K562 (cell line): ENCODE results near the gene CEP43. TPM values are rescaled to one million over a fixed set of nuclear protein-coding genes. Genes with fewer than 3 reads are reported as not detected.

Experiments used
- ARID4B ChIP-seq: sonication (generic); formaldehyde crosslinking; IDR thresholded peaks from 2 replicates; pipeline ENCODE4 v1.8.0; 2022; ENCODE audit warnings: mild to moderate bottlenecking, missing genetic modification reagents
- GABPA ChIP-seq: fragments of 200-800 bp; sonication (Bioruptor generic); conservative IDR thresholded peaks from 2 replicates; pipeline ENCODE4 v1.6.1; 2016; ENCODE audit warnings: low read depth, missing genetic modification characterization, missing compliant biosample characterization
- HEY1 ChIP-seq: fragments of 250-450 bp; sonication (Bioruptor Pico); IDR thresholded peaks from 2 replicates; pipeline ENCODE4 v1.5.0; 2020; ENCODE audit warnings: mild to moderate bottlenecking, moderate library complexity, borderline replicate concordance
- KAT7 ChIP-seq: sonication (generic); formaldehyde crosslinking; IDR thresholded peaks from 2 replicates; pipeline ENCODE4 v1.8.0; 2022; ENCODE audit warnings: missing genetic modification reagents, mild to moderate bottlenecking, borderline replicate concordance
- MTA2 ChIP-seq: fragments of 450-650 bp; IDR thresholded peaks from 2 replicates; pipeline ENCODE4 v1.6.1; 2016; ENCODE audit warnings: low read depth
- SMAD2 ChIP-seq: fragments of 150-350 bp; IDR thresholded peaks from 2 replicates; pipeline ENCODE4 v1.6.1; 2014; ENCODE audit warnings: low read depth, mild to moderate bottlenecking, low read length
- ZNF655 ChIP-seq: fragments of 250-450 bp; sonication (Bioruptor Pico); IDR thresholded peaks from 2 replicates; pipeline ENCODE4 v1.5.0; 2021
- polyA plus RNA-seq, 8 experiments: library from polyadenylated mRNA; depleted of rRNA in 4 of 8; stranded (reverse) in 5 of 8; unstranded in 3 of 8; fragments of >200 nt; fragmentation: Nextera tagmentation in 2 of 8; fragmentation: Illumina TruSeq in 1 of 8; extraction: Ambion mirVana in 2 of 8; extraction: Trizol in 1 of 8; gene quantifications; 2 replicates each; pipeline versions ENCODE4 v1.2.1 to v1.2.3, GENCODE V29; 2011 to 2014; ENCODE audit warnings: inconsistent platforms in 1 of 8, missing spikeins in 1 of 8
- total RNA-seq, 7 experiments: library from RNA; depleted of rRNA in 6 of 7; stranded (reverse); fragments of >200 nt in 6 of 7; fragmentation: Illumina TruSeq in 2 of 7; extraction: Trizol in 2 of 7; gene quantifications; 2 replicates each; pipeline versions ENCODE4 v1.2.1 to v1.2.3, GENCODE V29; 2011 to 2021; ENCODE audit warnings: low replicate concordance in 1 of 7
- TF ChIP-seq, protein P1 (sequence below): fragments of 450-650 bp; IDR thresholded peaks from 2 replicates; pipeline ENCODE4 v1.6.1; 2016; ENCODE audit warnings: mild to moderate bottlenecking, moderate library complexity

The CEP43 gene
- total and polyA plus RNA-seq, 9 of the 15 experiments (the other 6 are each of a cell fraction or from before 2014, with no cell fraction given) = 15.2 to 55.7 (median 47.4) TPM

DNA sequence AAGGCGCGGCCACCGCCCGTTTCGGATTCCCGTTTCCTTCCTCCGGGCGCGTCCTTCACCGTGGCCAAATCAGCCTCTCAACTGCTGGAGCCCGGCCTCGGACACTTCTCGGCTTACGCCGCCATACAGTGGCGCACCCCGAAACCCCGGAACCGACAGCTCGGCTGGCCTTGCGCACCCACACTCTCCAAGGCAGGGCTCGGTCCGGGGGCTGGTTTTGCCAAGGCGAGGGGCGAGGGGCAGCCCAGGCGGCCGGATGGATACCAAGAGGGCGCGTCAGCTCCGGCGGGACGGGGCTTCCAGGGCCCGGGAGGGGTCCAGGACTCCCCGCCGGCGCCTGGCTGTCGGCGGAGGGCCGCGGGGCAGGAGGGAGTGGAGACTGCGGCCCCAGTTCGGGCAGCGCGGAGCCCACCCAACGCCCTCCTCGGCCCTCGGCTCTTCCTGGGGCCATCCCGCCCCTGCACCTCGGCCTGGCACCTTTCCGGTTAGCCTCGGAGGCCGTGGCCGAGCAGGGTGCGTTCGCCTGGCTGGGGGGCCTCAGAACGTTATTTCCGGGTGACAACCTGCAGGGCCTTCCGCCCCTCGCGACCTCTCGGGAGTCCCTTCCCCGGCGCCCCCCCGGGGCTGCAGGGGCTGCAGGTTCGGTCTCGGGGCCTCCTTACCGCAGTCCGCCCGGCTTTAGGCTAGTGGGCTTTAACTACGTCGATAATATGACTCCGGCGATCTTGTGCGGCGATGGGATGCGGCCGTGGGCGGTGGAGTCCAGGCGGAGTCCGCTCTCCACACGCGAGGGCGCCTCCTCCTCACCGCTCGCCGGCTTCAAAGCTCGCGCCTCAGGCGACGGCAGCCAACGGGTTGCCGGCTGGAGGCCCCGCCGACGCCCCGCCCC, 697 bp upstream of the CEP43 start (continued):
- no peak for TF ChIP-seq MTA2
- TF ChIP-seq ARID4B (CRISPR knock-in tag) = peak; percentile 91
- no peak for TF ChIP-seq ZNF655 (CRISPR knock-in tag)
- TF ChIP-seq KAT7 = peak; percentile 75; the same call in 1 of the 2 replicates
- peak; percentile 62 for TF ChIP-seq GABPA
- TF ChIP-seq, protein P1, sequence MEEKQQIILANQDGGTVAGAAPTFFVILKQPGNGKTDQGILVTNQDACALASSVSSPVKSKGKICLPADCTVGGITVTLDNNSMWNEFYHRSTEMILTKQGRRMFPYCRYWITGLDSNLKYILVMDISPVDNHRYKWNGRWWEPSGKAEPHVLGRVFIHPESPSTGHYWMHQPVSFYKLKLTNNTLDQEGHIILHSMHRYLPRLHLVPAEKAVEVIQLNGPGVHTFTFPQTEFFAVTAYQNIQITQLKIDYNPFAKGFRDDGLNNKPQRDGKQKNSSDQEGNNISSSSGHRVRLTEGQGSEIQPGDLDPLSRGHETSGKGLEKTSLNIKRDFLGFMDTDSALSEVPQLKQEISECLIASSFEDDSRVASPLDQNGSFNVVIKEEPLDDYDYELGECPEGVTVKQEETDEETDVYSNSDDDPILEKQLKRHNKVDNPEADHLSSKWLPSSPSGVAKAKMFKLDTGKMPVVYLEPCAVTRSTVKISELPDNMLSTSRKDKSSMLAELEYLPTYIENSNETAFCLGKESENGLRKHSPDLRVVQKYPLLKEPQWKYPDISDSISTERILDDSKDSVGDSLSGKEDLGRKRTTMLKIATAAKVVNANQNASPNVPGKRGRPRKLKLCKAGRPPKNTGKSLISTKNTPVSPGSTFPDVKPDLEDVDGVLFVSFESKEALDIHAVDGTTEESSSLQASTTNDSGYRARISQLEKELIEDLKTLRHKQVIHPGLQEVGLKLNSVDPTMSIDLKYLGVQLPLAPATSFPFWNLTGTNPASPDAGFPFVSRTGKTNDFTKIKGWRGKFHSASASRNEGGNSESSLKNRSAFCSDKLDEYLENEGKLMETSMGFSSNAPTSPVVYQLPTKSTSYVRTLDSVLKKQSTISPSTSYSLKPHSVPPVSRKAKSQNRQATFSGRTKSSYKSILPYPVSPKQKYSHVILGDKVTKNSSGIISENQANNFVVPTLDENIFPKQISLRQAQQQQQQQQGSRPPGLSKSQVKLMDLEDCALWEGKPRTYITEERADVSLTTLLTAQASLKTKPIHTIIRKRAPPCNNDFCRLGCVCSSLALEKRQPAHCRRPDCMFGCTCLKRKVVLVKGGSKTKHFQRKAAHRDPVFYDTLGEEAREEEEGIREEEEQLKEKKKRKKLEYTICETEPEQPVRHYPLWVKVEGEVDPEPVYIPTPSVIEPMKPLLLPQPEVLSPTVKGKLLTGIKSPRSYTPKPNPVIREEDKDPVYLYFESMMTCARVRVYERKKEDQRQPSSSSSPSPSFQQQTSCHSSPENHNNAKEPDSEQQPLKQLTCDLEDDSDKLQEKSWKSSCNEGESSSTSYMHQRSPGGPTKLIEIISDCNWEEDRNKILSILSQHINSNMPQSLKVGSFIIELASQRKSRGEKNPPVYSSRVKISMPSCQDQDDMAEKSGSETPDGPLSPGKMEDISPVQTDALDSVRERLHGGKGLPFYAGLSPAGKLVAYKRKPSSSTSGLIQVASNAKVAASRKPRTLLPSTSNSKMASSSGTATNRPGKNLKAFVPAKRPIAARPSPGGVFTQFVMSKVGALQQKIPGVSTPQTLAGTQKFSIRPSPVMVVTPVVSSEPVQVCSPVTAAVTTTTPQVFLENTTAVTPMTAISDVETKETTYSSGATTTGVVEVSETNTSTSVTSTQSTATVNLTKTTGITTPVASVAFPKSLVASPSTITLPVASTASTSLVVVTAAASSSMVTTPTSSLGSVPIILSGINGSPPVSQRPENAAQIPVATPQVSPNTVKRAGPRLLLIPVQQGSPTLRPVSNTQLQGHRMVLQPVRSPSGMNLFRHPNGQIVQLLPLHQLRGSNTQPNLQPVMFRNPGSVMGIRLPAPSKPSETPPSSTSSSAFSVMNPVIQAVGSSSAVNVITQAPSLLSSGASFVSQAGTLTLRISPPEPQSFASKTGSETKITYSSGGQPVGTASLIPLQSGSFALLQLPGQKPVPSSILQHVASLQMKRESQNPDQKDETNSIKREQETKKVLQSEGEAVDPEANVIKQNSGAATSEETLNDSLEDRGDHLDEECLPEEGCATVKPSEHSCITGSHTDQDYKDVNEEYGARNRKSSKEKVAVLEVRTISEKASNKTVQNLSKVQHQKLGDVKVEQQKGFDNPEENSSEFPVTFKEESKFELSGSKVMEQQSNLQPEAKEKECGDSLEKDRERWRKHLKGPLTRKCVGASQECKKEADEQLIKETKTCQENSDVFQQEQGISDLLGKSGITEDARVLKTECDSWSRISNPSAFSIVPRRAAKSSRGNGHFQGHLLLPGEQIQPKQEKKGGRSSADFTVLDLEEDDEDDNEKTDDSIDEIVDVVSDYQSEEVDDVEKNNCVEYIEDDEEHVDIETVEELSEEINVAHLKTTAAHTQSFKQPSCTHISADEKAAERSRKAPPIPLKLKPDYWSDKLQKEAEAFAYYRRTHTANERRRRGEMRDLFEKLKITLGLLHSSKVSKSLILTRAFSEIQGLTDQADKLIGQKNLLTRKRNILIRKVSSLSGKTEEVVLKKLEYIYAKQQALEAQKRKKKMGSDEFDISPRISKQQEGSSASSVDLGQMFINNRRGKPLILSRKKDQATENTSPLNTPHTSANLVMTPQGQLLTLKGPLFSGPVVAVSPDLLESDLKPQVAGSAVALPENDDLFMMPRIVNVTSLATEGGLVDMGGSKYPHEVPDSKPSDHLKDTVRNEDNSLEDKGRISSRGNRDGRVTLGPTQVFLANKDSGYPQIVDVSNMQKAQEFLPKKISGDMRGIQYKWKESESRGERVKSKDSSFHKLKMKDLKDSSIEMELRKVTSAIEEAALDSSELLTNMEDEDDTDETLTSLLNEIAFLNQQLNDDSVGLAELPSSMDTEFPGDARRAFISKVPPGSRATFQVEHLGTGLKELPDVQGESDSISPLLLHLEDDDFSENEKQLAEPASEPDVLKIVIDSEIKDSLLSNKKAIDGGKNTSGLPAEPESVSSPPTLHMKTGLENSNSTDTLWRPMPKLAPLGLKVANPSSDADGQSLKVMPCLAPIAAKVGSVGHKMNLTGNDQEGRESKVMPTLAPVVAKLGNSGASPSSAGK = peak; percentile 81
- no peak for TF ChIP-seq HEY1 (CRISPR knock-in tag)
- TF ChIP-seq SMAD2 = no peak
